KMS-11 (cell line): ENCODE measurements around the gene NFATC1.

Source experiments
- H2AFZ ChIP-seq: fragments of 200-600 bp; sonication (generic); 2 replicates; pipeline ENCODE4 v1.6.1; 2016; ENCODE audit warnings: antibody characterized with exemption, mixed run types, low read depth
- H3K27ac ChIP-seq: fragments of 200-600 bp; sonication (generic); 2 replicates; pipeline ENCODE4 v1.6.1; 2016; ENCODE audit warnings: mild to moderate bottlenecking, mixed run types
- H3K27me3 ChIP-seq: fragments of 200-600 bp; sonication (generic); 2 replicates; pipeline ENCODE4 v1.6.1; 2017; ENCODE audit warnings: mild to moderate bottlenecking, low read depth, mixed run types, moderate library complexity; ENCODE audit not compliant: insufficient read depth
- H3K36me3 ChIP-seq: fragments of 200-600 bp; sonication (generic); 2 replicates; pipeline ENCODE4 v1.6.1; 2017; ENCODE audit warnings: mild to moderate bottlenecking, mixed run types; ENCODE audit not compliant: insufficient read depth
- H3K4me1 ChIP-seq: fragments of 200-600 bp; sonication (generic); 2 replicates; pipeline ENCODE4 v1.6.1; 2016; ENCODE audit warnings: mild to moderate bottlenecking, low read depth, mixed run types; ENCODE audit not compliant: poor library complexity, severe bottlenecking
- H3K4me2 ChIP-seq: fragments of 200-600 bp; sonication (generic); 2 replicates; pipeline ENCODE4 v1.7.0; 2016; ENCODE audit warnings: mild to moderate bottlenecking, mixed run types
- H3K4me3 ChIP-seq: fragments of 200-600 bp; sonication (generic); IDR thresholded peaks from 2 replicates; pipeline ENCODE4 v1.6.1; 2017; ENCODE audit warnings: low read depth, low read length, mixed read lengths; ENCODE audit not compliant: insufficient read depth
- H3K79me2 ChIP-seq: fragments of 200-600 bp; sonication (generic); 2 replicates; pipeline ENCODE4 v1.6.1; 2016; ENCODE audit warnings: low read depth, mixed run types; ENCODE audit not compliant: insufficient read depth
- H3K9ac ChIP-seq: fragments of 200-600 bp; sonication (generic); 2 replicates; pipeline ENCODE4 v1.6.1; 2016; ENCODE audit warnings: mild to moderate bottlenecking, mixed run types
- H4K20me1 ChIP-seq: fragments of 200-600 bp; sonication (generic); 2 replicates; pipeline ENCODE4 v1.6.1; 2016; ENCODE audit warnings: mild to moderate bottlenecking, mixed run types; ENCODE audit not compliant: insufficient read depth
- CTCF ChIP-seq: fragments of 200-600 bp; sonication (generic); conservative IDR thresholded peaks from 2 replicates; pipeline ENCODE4 v1.6.1; 2017; ENCODE audit warnings: low read depth, mild to moderate bottlenecking, antibody characterized with exemption, low read length, moderate library complexity, mixed read lengths

Gene NFATC1

GRCh38 chr18:79382681-79383387 is 12.9 kb upstream of the NFATC1 start:
- TF ChIP-seq CTCF = no peak
- Histone ChIP-seq H3K4me1 (no peaks in the 10 kb centered on the region), H3K4me3 (no peak overlapping the region), H3K36me3 (no peaks in the 10 kb centered on the region), H2AFZ (no peak overlapping the region), H3K79me2 (no peaks in the 10 kb centered on the region), H4K20me1 (no peaks in the 10 kb centered on the region), H3K9ac (no peak overlapping the region), H3K27me3 (no peaks in the 10 kb centered on the region), H3K27ac (no peak overlapping the region), H3K4me2 (no peak overlapping the region)

- no peak overlapping the region for H3K9ac ChIP-seq
- no peak for TF ChIP-seq CTCF
- H2AFZ ChIP-seq = no peak overlapping the region
- H3K36me3 ChIP-seq = no peaks in the 10 kb centered on the region
- no peak overlapping the region for H3K27ac ChIP-seq
- no peaks in the 10 kb centered on the region for H3K27me3 ChIP-seq
- H3K4me3 ChIP-seq = no peak overlapping the region
- no peaks in the 10 kb centered on the region for H4K20me1 ChIP-seq
- no peaks in the 10 kb centered on the region for H3K79me2 ChIP-seq
- H3K4me2 ChIP-seq = no peak overlapping the region
- no peaks in the 10 kb centered on the region for H3K4me1 ChIP-seq
These were observed 12.2 kb upstream of the NFATC1 start for GRCh38 chr18:79383388-79384056.

- H3K9ac ChIP-seq = no peak overlapping the region
- H2AFZ ChIP-seq = no peak overlapping the region
- H4K20me1 ChIP-seq = no peaks in the 10 kb centered on the region
- H3K79me2 ChIP-seq = no peaks in the 10 kb centered on the region
- H3K27me3 ChIP-seq = no peaks in the 10 kb centered on the region; the same call in 1 of the 2 replicates
- TF ChIP-seq CTCF = no peak
- no peaks in the 10 kb centered on the region for H3K36me3 ChIP-seq
- no peak overlapping the region for H3K27ac ChIP-seq
- H3K4me2 ChIP-seq = no peak overlapping the region
- no peak overlapping the region for H3K4me3 ChIP-seq
- no peaks in the 10 kb centered on the region for H3K4me1 ChIP-seq
These were observed 11.5 kb upstream of the NFATC1 start for GRCh38 chr18:79384151-79384807.

- H3K9ac ChIP-seq = no peak overlapping the region
- H3K79me2 ChIP-seq = no peaks in the 10 kb centered on the region
- H3K27me3 ChIP-seq = no peaks in the 10 kb centered on the region; the same call in 1 of the 2 replicates
- H2AFZ ChIP-seq = no peak overlapping the region
- no peak overlapping the region for H3K4me3 ChIP-seq
- no peaks in the 10 kb centered on the region for H3K4me1 ChIP-seq
- no peak overlapping the region for H3K4me2 ChIP-seq
- H3K36me3 ChIP-seq = no peaks in the 10 kb centered on the region
- no peaks in the 10 kb centered on the region for H4K20me1 ChIP-seq
- H3K27ac ChIP-seq = no peak overlapping the region
- TF ChIP-seq CTCF = no peak
These were observed 10.9 kb upstream of the NFATC1 start for GRCh38 chr18:79384834-79385233.
